NK-92 treated with Interleukin-12 subunit alpha and Interleukin-12 subunit beta, amount 100 ng/mL, for 24 hours (cell line): Measurements from ENCODE around the gene FOXP2.
"Not testable (repeated sequence)": the region's sequence is repeated elsewhere in the genome, so short reads cannot be mapped to it uniquely, and the experiment has no call there.

Experiments used
- DNase-seq: peaks from one replicate; lab custom pipeline; 2025; lab: John Stamatoyannopoulos, UW

Gene FOXP2

GRCh38 chr7:114422507-114423501, 8.2 kb downstream of the FOXP2 start:
- DNase-seq: no peak

GRCh38 chr7:114426382-114426781, 11.8 kb downstream of the FOXP2 start:
- no peak for DNase-seq

DNA sequence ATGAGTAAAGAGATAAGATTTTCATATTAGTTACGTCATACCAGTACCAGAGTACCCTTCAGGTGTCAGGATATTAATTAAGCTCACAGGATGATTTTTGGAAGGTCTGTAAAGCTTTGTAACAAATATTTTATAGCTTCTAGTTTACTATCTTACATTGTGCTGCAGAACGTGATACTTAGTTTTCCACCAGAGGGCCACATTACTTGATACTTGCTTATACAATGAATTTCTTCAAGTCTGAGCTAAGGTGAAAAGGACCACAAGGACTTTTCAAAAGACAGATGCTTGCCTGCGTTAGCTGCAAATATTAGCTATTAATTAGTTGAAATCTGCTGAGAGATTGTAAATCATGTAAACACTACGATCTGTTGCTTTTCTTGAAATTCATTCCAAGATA, 12.2 kb downstream of the FOXP2 start:
- DNase-seq: no peak

- no peak for DNase-seq
These were observed 13.6 kb downstream of the FOXP2 start for GRCh38 chr7:114428211-114428610.

DNA sequence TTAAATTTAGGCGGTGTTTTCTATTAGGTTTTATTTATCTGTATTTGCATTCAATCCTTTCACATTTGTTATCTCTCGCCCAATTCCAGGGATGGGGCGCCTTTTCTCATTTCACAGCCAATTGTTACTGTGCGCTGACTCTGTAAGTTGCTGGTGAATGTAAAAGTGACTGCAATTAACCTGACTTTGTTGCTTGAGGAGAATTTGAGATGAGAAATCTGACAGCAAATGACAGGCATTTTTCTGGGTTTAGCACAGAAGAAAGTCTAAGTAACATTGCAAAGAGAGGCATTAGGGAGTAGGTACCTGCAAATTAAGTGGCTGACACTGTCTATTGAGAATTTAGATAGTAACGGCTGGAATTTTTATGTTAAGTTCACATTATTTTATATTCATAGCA, 16.6 kb downstream of the FOXP2 start:
- no peak for DNase-seq

DNA sequence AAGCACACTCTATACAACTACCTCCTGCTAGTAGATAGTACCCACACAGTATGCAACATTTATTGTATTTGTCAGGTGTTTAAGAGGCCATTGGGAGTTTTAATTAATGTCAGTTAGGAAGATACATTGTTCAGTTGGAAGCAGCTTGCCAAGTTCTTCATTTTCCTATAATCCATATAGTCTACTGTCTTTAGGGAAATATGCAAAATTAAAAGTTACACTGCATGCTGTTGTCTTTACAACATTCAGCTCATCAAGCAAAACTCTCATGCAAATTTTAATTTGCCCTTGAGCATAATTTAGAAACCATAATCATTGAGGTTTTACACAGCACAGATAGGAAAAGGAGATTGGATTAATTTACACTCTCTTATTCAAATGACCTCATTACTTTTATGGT, 17.4 kb downstream of the FOXP2 start:
- DNase-seq: no peak

- DNase-seq: no peak
These were observed 18.1 kb downstream of the FOXP2 start for GRCh38 chr7:114432703-114433102.

DNA sequence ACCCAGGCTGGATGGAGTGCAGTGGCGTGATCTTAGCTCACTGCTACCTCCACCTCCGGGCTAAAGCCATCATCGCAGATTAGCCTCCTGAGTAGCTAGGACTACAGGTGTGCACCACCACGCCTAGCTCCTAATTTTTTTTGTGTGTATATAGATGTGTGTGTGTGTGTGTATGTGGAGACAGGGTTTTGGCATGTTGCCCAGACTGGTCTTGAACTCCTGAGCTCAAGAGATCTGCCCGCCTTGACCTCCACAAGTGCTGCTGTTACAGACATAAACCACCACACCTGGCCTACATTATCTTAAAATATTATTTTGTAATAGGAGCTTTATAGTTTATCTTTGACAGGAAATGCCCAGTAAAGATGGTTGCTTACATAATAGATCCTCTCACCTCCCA, 25.0 kb downstream of the FOXP2 start:
- DNase-seq: no peak

DNA sequence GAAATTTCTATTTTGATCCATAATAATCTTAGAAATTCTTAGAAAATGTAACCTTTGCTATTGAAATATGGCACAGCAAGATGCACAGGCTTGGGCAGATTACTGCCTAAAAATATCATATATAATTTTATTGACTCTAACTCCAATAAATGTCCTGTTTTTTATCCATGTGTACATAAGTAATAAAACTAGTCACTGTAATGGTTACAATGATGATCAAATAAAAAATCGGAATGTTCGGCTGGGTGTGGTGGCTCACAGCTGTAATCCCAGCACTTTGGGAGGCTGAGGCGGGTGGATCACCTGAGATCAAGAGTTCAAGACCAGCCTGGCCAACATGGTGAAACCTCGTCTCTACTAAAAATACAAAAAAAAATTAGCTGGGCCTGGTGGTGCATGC, 26.3 kb downstream of the FOXP2 start:
- DNase-seq: not testable (repeated sequence)

GRCh38 chr7:114444196-114444595, 29.6 kb downstream of the FOXP2 start:
- DNase-seq: no peak

GRCh38 chr7:114450431-114450830, 35.8 kb downstream of the FOXP2 start:
- no peak for DNase-seq

GRCh38 chr7:114459574-114459973, 45.0 kb downstream of the FOXP2 start:
- no peak for DNase-seq

DNA sequence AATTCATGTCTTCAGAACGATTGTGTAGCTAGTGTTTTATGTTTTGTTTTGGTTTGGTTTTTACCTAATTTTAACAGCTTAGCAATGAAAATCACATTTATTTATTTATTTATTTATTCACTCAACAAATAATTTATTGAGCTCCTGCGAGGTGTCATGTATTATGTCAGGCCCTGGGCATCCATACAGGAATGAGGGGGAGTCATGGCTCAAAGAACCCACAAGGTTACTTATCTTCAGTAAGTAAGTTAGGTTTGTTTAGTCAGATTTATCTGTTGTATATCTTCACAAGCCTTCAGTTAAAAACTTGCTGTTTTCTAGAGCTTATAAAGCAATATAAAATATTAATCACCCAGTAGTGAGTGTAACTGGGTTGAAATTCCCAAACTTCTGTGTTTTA, 45.4 kb downstream of the FOXP2 start:
- no peak for DNase-seq

DNA sequence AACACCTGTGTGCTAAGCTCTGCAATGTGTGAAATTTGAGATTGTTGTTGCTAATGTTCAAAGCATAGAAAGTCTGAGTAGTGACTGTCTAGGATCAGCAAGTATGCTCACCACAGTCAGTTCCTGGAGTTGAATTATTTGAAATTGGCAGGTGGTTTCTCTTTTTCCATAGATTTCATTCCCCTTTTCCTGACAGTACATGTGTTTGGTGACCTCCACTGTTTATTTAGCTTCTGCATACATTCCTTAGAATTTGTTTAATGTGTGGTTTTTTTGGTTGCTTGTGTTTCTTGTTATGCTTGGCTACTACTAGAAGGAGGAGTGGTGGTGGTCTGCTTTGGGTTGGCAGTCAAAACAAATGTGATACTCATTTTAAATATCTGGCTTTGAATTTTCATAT, 52.3 kb downstream of the FOXP2 start:
- no peak for DNase-seq

DNA sequence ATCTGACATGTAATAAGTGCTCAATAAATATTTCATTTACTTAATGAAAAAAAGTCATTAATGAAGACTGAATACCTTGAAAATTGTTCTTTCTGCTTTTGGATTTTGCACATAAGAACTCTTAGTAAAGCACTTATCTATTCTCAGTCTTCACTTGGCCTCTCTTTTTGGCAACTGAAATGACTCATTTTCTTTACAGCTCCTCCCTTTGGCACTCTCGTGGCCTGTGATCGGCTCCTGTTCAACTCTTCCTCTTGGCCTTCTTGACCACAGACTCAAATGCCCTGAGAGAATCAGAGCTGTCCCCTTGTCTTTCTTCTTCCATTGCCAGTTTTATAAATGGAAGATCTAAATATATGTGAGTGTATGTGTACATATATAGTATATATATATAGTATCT, 54.2 kb downstream of the FOXP2 start:
- no peak for DNase-seq

DNA sequence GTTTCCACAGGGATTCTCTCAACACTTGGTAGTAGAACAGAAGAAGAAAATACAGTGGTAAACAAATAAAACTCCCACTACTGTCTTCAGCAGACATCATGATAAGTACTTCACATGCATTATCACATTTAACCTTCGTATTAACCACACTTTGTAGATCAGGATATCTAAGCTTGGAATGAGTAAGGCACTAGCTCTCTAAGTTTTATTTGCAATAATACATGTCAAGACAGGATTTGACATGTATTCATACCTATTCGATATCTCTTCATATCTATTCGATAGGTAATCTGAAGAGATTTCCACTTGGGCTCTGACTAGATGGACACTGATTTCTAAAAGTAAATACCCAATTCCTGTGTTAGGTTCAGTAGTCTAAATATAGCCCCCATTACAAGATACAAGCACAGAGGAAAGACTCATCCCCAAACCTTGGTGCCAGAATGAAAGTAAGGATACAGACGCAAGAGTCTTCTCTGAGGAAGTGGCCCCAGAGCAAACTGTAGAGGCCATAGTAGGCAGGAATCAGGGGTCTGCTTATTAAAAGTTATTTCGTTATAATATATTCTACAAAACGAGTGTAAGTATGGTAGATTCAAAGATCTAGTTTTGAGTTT, 58.4 kb downstream of the FOXP2 start:
- no peak for DNase-seq

DNA sequence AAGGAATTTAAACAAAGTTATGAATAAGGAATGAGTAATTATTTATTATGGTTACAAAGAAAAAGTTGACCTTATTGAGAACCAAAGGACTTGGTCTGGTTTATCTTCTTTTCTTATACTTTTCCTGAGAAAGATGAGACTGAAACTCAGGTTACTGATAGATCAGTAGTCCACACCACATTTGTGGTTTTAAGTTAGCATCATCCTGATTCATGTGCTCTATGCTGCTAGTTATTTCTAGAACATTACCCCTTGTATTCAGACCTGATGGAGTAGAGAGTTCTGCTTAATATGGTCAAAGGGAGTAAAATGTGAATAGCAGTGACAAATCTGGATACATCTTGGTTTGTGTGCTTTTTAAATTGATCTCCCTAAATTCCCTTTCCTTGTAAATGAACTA, 63.8 kb downstream of the FOXP2 start:
- DNase-seq: no peak

DNA sequence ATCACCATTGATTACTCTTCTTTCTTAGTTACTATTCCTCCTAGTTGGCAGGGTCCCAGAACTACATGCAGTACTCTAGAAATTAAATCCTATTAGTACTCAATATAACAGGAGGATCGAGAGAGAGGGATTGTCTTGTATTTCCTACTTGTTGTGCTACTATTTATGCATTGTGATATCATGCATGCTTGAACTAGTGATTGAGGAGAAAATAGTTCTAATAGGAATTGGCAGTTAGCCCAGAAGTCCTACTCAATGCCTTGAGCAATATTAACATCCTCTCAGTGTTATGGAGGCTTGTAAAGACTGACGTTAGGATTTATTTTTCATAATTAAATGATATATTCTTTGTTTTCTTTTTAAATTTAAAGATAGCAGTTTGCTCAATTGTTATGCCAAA, 67.4 kb downstream of the FOXP2 start:
- DNase-seq: no peak

DNA sequence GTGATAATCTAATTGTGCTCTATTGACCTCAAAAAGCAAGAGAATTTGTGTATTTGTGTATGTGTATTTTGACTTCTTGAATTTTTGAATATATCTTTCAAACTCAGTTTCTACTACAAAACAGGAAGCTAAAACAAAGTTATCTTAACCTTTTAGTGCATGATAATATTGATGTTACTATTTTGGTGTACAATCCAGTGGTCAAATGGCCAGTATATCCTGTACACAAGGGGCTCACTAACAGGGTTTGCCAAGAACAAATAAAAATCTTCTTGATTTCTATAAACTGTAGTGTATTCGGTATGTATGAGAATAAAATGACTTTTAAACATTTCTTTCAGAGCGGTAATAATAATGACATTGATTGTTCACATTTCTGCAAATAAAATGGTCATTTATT, 69.6 kb downstream of the FOXP2 start:
- DNase-seq: no peak

DNA sequence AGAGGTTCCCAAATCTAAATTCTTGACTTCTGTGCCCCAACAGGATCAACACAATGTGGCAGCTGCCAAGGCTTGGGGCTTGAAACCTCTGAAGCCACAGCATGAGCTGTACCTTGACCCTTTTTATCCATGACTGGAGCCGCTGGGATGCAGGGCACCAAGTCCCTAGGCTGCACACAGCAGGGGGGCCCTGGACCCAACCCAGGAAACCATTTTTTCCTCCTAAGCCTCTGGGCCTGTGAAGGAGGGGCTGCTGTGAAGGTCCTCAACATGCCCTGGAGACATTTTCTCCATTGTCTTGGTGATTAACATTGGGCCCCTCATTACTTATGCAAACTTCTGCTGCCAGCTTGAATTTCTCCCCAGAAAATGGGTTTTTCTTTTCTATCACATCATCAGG, 72.6 kb downstream of the FOXP2 start:
- DNase-seq: no peak

DNA sequence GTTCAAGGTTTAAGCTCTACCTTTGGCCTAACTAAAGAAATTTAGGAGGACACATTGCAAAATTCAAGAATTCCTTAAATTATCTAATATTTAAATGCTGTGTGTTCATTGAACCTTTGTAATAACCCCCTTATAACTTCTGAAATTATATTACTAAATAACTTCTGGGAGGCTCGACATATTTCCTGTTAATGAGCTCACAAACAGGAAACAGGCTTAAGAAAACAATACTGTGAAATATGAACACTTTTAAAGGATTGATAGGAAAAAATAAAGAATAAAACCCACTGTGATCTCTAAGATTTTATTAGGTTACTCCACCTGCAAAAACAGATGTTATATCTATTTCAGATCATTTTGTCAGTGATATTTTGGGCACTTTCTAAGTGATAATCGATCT, 74.1 kb downstream of the FOXP2 start:
- DNase-seq: no peak

GRCh38 chr7:114497491-114497890, 82.9 kb downstream of the FOXP2 start:
- DNase-seq: not testable (repeated sequence)

- no peak for DNase-seq
These were observed 88.0 kb downstream of the FOXP2 start for GRCh38 chr7:114502454-114503254.
